Ammon's horn (tissue), 1 donor: ENCODE data around the gene DEGS1.

ENCODE experiments used
- DNase-seq: peaks from one replicate; pipeline ENCODE4 v3.0.0-alpha.2; 2016; ENCODE audit warnings: low spot score

DEGS1 gene

DNA sequence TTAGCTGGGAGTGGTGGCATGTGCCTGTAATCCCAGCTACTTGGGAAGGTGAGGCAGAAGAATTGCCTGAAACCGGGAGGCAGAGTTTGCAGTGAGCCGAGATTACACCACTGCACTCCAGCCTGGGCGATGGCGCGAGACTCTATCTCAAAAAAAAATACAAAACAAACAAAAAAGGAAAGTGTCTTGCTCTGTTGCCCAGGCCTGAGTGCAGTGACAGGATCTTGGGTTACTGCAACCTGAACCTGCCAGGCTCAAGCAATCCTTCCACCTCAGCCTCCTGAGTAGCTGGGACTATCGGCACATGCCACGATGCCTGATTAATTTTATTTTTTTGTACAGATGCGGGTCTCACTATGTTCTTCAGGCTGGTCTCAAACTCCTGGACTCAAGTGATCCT lies 33.3 kb downstream of the DEGS1 start:
- no peak for DNase-seq

DNA sequence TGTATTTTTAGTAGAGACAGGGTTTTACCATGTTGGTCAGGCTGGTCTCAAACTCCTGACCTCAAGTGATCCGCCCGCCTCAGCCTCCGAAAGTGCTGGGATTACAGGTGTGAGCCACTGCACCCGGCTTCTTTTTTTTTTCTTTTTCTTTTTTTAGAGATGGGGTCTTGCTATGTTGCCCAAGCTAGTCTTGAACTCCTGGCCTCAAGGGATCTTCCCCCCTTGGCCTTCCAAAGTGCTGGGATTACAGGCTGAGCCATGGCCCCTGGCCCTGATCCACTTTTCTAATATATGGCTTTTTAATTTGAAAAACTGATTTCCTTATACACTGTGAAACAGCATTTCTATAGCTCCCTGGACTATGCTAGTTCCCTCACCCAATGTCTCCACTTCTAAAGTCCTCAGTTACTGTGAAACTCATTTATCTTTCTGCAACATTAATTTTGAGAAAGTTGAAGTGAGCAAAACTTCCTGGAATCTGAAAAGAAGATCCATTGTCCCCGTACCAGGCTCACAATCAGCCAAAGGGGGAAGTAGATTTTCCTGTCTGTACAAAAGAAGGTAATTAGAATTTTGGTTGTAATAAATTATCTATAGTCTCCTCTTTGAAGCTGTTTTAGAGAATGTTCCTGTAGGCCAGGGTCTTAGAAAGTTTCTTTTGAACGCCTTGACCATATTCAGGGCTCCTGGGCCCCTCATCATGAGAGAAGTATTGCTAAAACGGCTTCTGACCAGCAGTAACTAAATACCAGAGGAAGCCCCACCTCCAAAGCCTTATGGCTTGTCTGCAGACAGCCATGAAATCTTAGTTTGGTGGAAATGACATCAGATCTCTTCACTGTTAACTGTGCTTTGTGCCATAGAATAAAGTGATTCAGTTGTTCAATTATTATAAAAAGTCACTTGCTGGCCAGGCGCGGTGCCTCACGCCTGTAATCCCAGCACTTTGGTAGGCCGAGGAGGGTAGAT lies 34.9 kb downstream of the DEGS1 start:
- DNase-seq = no peak

DNA sequence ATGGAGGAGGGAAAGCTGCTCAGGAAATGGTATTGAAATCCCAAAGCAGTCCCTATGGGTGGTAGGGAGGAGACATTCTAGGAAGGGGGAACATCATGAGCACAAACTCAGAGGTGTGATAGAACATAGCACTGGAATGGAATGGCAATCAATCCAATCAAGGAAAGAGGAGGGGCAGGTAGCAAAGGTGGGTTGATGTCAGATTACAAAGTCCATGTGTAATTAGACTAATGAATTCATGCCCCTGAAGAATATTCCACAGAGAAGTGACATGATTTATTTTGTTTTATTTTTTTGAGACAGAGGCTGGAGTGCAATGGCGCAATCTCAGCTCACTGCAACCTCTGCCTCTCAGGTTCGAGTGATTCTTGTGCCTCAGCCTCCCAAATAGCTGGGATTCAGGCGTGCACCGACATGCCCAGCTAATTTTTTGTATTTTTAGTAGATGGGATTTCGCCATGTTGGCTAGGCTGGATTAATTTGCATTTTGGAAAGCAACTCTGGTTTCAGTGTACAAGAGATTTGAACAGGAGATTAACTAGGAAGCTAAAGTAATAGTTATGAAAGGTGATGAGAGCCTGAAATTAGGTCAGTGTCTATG lies 36.1 kb downstream of the DEGS1 start:
- DNase-seq = no peak

DNA sequence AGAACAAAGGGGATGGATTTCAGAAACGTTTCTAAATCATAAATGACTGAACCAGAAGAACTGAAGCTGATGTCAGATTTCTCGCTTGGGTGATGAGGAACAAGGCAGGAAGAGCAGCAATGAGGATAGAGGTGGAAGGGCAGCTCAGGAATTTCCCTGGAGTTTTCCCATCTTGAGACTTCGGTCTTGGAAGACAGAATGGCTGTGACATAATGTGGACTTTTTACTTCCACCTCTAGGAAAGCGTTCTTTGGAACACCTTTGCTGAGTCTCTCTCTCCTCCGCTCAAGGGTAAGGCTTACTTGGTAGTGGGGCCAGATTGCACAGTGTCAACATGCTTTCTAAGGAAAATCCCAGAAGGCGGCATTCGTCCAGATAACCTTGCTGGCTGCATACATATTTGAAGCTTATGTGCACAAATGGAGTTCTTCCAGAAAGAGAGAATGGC lies 36.6 kb downstream of the DEGS1 start:
- DNase-seq = no peak

DNA sequence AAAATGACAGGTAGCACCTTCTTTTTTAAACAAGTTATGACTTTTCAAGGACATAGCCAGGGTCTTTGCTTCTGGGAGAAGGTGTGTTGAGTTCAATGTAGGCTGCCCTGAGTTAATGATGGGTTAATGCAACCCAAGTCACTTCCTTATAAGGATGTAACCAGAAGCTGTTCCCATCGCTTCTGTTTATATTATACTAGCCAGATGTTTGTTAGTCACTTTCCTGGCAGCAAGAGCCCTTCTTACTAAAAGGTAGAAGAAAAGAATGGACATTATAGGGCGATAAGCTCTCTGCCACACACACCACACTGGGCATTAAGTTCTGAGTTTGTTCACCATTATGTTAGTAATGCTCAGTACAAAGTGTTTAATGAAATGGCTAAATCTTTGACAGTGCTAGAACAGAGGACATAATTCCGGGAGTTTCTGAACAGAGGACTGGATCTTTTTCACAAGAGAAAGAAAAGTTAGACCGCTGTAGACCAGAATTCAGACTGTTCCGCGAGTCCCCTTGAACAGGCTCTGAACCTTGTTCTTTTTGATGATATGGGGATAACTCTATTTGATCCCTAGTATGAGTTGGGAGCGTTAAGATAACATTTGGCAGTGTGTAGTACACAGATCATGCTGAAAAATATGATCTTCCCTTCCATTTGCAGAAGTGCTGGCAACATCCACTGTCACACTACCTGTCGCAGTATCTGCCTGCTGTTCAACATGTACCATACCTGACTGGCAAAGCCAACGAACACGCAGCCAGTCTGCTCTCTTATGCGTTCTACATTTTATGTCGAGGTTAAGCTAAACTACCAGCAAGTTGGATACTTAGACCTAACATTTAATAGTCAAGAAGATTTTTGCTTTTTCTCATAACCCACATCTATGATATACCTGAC lies 41.0 kb downstream of the DEGS1 start:
- no peak for DNase-seq

DNA sequence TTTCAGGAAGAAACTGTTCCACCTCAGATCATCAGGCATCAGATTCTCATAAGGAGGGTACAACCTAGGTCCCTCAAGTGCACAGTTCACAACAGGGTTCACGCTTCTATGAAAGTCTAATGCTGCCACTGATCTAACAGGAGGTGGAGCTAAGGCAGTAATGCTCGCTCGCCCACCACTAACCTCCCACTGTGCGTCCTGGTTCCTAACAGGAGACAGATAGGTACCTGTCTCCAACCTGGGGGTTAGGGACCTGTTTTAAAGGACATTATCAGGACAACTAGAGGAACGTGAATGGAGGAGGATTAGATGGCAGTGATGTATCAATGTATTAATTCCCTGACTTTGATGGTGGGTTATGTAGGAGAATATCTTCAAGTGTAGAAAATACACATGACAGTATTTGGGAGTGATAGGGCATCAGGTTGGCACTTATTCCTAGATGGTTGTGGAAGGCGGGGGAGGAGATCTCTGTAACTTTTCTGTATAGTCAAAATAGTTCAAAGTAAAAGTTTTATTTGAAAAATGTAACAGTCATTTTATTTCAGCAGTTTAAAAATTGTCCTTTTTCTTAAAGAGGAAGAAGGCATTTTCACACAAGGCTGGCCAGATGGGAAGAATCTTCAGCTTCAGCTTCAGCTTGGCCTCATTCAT lies 43.9 kb downstream of the DEGS1 start:
- no peak for DNase-seq

DNA sequence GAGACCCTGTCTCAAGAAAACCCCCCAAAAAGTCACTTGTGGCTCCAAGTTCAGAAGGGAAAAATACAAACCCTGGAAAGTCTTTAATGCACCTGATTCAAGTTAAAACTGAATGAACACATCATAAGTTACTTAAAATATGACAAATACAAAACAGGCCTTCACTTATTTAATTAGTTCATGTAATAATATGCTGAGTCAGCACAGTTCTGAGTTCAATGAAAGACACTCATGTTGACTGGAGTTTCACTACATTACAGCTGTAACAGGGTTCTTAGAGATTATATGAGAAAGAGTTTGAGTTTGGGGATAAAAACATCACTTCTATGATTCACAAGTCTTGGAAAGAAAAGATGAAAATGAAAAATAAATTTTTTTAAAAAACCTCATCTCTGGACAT lies 51.0 kb downstream of the DEGS1 start:
- no peak for DNase-seq

DNA sequence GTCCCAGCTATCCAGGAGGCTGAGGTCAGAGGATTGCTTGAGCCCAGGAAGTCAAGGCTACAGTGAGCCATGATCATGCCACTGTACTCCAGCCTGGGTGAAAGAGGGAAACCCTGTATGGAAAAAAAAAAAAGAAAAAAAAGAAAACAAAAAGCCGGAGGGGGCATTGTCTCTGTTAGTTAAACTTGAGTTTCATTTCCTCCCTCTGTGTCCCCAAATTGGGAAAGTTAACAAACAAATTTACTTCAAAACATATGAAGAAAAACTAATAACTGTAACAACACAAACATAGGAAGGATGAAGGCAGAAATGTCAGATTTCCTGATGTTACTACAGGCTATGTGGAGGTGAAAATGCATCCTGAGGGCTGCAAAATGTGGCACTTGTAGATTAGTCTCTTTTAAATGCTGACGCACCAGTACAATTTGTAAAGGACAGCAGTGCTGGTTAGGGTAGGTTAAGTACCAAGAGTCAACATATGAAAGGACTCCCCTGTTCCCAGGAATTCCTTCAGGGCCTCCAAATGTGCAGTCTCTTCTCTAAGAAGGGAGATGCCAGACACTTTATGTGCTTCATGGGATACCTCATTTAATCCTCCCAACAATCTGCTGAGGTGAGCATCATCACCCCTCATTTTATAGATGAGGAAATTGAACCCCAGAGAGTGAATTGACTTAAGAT lies 52.9 kb downstream of the DEGS1 start:
- DNase-seq = no peak

DNA sequence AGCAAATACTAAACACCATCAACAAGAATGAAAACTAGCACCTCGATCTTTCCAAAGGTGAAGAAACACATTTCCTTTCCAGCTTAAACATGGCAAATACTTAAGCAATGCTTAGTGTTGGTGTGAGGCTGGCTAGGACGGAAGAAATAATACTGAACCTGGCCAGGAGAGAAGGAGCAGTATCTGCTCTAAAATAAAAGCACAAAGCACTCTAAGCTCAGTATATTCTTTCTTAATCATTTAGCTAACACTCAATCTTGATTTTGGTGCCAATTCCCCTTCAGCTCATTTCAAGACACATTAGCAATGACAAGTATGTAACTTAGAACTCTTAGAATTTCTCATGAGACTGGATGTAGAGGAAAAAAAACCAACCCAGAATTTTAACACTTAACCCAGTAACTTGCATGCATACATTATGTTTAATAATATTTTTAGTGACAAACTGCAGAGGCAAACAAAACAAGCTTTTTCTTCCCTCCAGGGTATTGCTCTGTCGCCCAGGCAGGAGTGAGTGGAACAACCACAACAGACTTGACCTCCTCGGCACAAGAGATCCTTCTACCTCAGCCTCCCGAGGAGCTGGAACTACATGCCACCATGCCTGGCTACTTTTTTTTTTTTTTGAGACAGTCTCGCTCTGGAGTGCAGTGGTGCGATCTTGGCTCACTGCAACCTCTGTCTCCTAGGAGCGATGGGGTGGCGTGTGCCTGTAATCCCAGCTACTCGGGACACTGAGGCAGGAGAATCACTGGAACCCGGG lies 54.3 kb downstream of the DEGS1 start:
- no peak for DNase-seq

DNA sequence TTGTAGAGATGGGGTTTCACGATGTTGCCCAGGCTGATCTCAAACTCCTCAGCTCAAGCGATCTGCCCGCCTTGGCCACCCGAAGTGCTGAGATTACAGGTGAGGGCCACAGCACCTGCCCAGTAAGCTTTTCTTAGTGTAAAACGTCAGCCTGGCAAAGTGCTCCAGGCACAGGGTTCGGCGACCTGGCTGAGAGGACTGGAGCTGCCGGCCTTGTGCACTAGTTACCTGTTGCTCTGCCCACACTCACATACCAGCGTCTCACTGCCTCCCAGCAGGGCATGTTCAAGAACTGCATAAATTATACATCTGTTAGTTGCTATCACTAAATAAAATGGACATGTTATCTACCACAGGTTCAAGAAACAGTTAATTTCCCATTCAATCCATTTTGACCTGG lies 55.2 kb downstream of the DEGS1 start:
- DNase-seq = no peak

DNA sequence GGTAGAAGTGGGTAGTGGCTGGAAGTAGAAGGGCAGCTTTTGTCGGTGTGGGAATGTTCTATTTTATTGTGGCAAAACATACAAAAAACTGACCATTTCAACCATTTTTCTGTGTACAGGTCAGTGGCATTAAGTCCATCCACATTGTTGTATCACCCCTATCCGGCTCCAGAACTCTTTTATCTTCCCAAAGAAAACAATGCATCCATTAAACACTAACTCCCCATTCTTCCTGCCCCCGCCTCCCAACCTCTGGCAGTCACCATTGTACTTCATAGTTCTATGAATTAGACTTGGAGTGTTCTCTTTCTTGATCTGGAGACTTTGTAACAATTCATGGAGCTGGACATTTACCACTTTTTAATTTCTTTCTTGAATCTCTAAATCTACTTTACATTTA lies 55.7 kb downstream of the DEGS1 start:
- DNase-seq = no peak
